CD14-positive monocyte (primary cell): Measurements from ENCODE around the gene HAUS7. TPM values are rescaled to one million over a fixed set of nuclear protein-coding genes. Genes with fewer than 3 reads are reported as not detected.

Source experiments
- DNase-seq, 3 donors: peaks; one replicate each; pipeline ENCODE4 v3.0.0-alpha.2; 2011 to 2022
- H2AFZ ChIP-seq: 2 replicates; pipeline ENCODE4 v1.6.0; 2012; ENCODE audit warnings: mild to moderate bottlenecking, low read depth, low read length, inconsistent platforms; ENCODE audit not compliant: insufficient read depth, poor library complexity, severe bottlenecking
- H3K27ac ChIP-seq, 2 donors: 1 replicate in 1 of 2; 2 replicates in 1 of 2; pipeline ENCODE4 v1.5.1; 2012 to 2013; ENCODE audit warnings: low read length in 2 of 2, control low read depth in 1 of 2, inconsistent platforms in 1 of 2, low read depth in 1 of 2, mild to moderate bottlenecking in 1 of 2
- H3K27me3 ChIP-seq, 2 donors: one replicate each; pipeline versions ENCODE4 v1.6.0 to v1.6.1; 2011 to 2013; ENCODE audit warnings: low read length in 2 of 2; ENCODE audit not compliant: control insufficient read depth in 2 of 2, insufficient read depth in 2 of 2
- H3K36me3 ChIP-seq, 2 donors: replicated peaks in 1 of 2; 1 replicate in 1 of 2; 2 replicates in 1 of 2; pipeline versions ENCODE4 v1.5.1 to v1.6.1; 2012 to 2013; ENCODE audit warnings: low read length in 2 of 2, control low read depth in 1 of 2, inconsistent platforms in 1 of 2, mild to moderate bottlenecking in 1 of 2; ENCODE audit not compliant: insufficient read depth in 2 of 2, control insufficient read depth in 1 of 2
- H3K4me1 ChIP-seq, 2 donors: 1 replicate in 1 of 2; 2 replicates in 1 of 2; pipeline versions ENCODE4 v1.5.1 to v1.6.1; 2012 to 2013; ENCODE audit warnings: low read length in 2 of 2, control low read depth in 1 of 2, inconsistent platforms in 1 of 2, mild to moderate bottlenecking in 1 of 2, moderate library complexity in 1 of 2; ENCODE audit not compliant: insufficient read depth in 2 of 2, control insufficient read depth in 1 of 2
- H3K4me2 ChIP-seq: replicated peaks from 2 replicates; pipeline ENCODE3; 2012; ENCODE audit warnings: low read length, moderate library complexity, mild to moderate bottlenecking; ENCODE audit not compliant: poor library complexity, severe bottlenecking; ENCODE audit errors: extremely low read depth
- H3K4me3 ChIP-seq, 3 experiments: fragments of 200-600 bp in 1 of 3; sonication (generic) in 1 of 3; replicated peaks in 1 of 3; 1 replicate in 2 of 3; 2 replicates in 1 of 3; pipeline ENCODE4 v1.5.1; 2011 to 2013; ENCODE audit warnings: low read length in 3 of 3, mild to moderate bottlenecking in 3 of 3, control low read depth in 2 of 3, low read depth in 2 of 3, inconsistent platforms in 1 of 3, moderate library complexity in 1 of 3
- H3K79me2 ChIP-seq: 2 replicates; pipeline ENCODE4 v1.6.0; 2012; ENCODE audit warnings: mild to moderate bottlenecking, control low read depth, inconsistent platforms, low read length, moderate library complexity; ENCODE audit not compliant: insufficient read depth
- H3K9ac ChIP-seq: 2 replicates; pipeline ENCODE4 v1.6.0; 2017; ENCODE audit warnings: low read length, mild to moderate bottlenecking; ENCODE audit not compliant: insufficient read depth, poor library complexity, severe bottlenecking
- H3K9me3 ChIP-seq, 2 donors: replicated peaks in 1 of 2; 1 replicate in 1 of 2; 2 replicates in 1 of 2; pipeline versions ENCODE4 v1.5.1 to v1.6.1; 2012 to 2013; ENCODE audit warnings: low read length in 2 of 2, control low read depth in 1 of 2; ENCODE audit not compliant: control insufficient read depth in 1 of 2, insufficient read depth in 1 of 2
- H4K20me1 ChIP-seq: 2 replicates; pipeline ENCODE4 v1.6.0; 2012; ENCODE audit warnings: mild to moderate bottlenecking, low read length, control low read depth, moderate library complexity; ENCODE audit not compliant: insufficient read depth
- H3K27ac Mint-ChIP-seq, 7 donors: one replicate each; pipeline ENCODE4 v1.8.0; 2020; ENCODE audit warnings: mild to moderate bottlenecking in 7 of 7, mixed read lengths in 7 of 7, moderate library complexity in 6 of 7, inconsistent platforms in 2 of 7
- H3K27me3 Mint-ChIP-seq, 3 donors: one replicate each; pipeline ENCODE4 v1.8.0; 2021 to 2022; ENCODE audit warnings: low read depth in 3 of 3, mild to moderate bottlenecking in 3 of 3, mixed read lengths in 3 of 3, moderate library complexity in 3 of 3, inconsistent platforms in 1 of 3
- H3K36me3 Mint-ChIP-seq, 2 donors: one replicate each; pipeline ENCODE4 v1.8.0; 2020; ENCODE audit warnings: mixed read lengths in 2 of 2, inconsistent platforms in 1 of 2, mild to moderate bottlenecking in 1 of 2
- H3K4me1 Mint-ChIP-seq: one replicate; pipeline ENCODE4 v1.8.0; 2020; ENCODE audit warnings: mild to moderate bottlenecking, mixed read lengths
- H3K4me3 Mint-ChIP-seq, 2 donors: one replicate each; pipeline ENCODE4 v1.8.0; 2020; ENCODE audit warnings: mild to moderate bottlenecking in 2 of 2, mixed read lengths in 2 of 2, moderate library complexity in 1 of 2
- H3K9me3 Mint-ChIP-seq, 7 donors: one replicate each; pipeline ENCODE4 v1.8.0; 2020 to 2022; ENCODE audit warnings: mixed read lengths in 7 of 7, mild to moderate bottlenecking in 6 of 7, moderate library complexity in 6 of 7, inconsistent platforms in 2 of 7
- CTCF ChIP-seq: fragments of 200-600 bp; IDR thresholded peaks from one replicate; pipeline ENCODE4 v1.8.0; 2022; ENCODE audit warnings: antibody characterized with exemption, mild to moderate bottlenecking
- WGBS: methylation state at CpG from one replicate; pipeline ENCODE4 v1.1.5; 2013; ENCODE audit warnings: missing lambda C conversion rate; ENCODE audit not compliant: insufficient coverage; 5-methylcytosine and 5-hydroxymethylcytosine counted together
- intact Hi-C, 2 donors: fragments of 100-400 bp; cut with micrococcal nuclease; formaldehyde crosslinking; loops; one replicate each; pipeline versions ENCODE4 v1.15.0 to v1.15.1; 2023
- polyA plus RNA-seq, 3 donors: library from polyadenylated mRNA; depleted of rRNA in 1 of 3; unstranded in 2 of 3; stranded (reverse) in 1 of 3; fragments of 300-500 nt in 2 of 3; fragments of >200 nt in 1 of 3; fragmentation: Illumina TruSeq in 2 of 3; gene quantifications; 1 replicate in 2 of 3; 2 replicates in 1 of 3; pipeline ENCODE4 v1.2.3, GENCODE V29; 2012 to 2021

HAUS7 gene
- polyA plus RNA-seq, 3 donors = 23.8 to 37.5 (median 26.7) TPM

GRCh38 chrX:153441981-153442380, 28.4 kb downstream of the HAUS7 start:
- Histone ChIP-seq H3K27ac (no peak overlapping the region), H3K4me1 (no peaks in the 10 kb centered on the region), H3K79me2 (no peaks in the 10 kb centered on the region), H3K4me2 (no peak overlapping the region), H3K4me3 (no peak overlapping the region), H3K9ac (no peak overlapping the region), H3K9me3 (no peaks in the 10 kb centered on the region), H4K20me1 (no peaks in the 10 kb centered on the region), H3K27me3 (no peaks in the 10 kb centered on the region), H3K36me3 (no peaks in the 10 kb centered on the region), H2AFZ (no peak overlapping the region)
- WGBS = no CpG with 5 or more reads among the region's 9 CpGs
- Mint-ChIP-seq H3K27me3 (peaks cover 0 to 8% (median 5%) of the 10 kb centered on the region in 3 donors), H3K36me3 (no peaks in the 10 kb centered on the region), H3K4me3 (no peak overlapping the region), H3K9me3 (peaks cover 0 to 2% (median 0%) of the 10 kb centered on the region in 7 donors), H3K27ac (no peak overlapping the region), H3K4me1 (no peaks in the 10 kb centered on the region)
- no peak for TF ChIP-seq CTCF
- DNase-seq = no peak
- intact Hi-C loops = no loop called here

- Histone ChIP-seq H4K20me1 (no peaks in the 10 kb centered on the region), H2AFZ (no peak overlapping the region), H3K27me3 (no peaks in the 10 kb centered on the region), H3K9ac (no peak overlapping the region), H3K4me1 (no peaks in the 10 kb centered on the region), H3K36me3 (no peaks in the 10 kb centered on the region), H3K79me2 (no peaks in the 10 kb centered on the region), H3K4me2 (no peak overlapping the region), H3K9me3 (no peaks in the 10 kb centered on the region), H3K27ac (no peak overlapping the region), H3K4me3 (no peak overlapping the region)
- Mint-ChIP-seq H3K27ac (no peak overlapping the region), H3K9me3 (peaks cover 0 to 2% (median 0%) of the 10 kb centered on the region in 7 donors), H3K27me3 (peaks cover 0 to 7% (median 5%) of the 10 kb centered on the region in 3 donors), H3K4me3 (no peak overlapping the region), H3K36me3 (no peaks in the 10 kb centered on the region), H3K4me1 (no peaks in the 10 kb centered on the region)
- DNase-seq = no peak
- no peak for TF ChIP-seq CTCF
- intact Hi-C loops = no loop called here
- no CpG with 5 or more reads among the region's 7 CpGs for WGBS
Observed at GRCh38 chrX:153441296-153441695, 29.1 kb downstream of the HAUS7 start.
